ENCODE data around the gene MAGEB2.
"Not testable (repeated sequence)": the region's sequence is repeated elsewhere in the genome, so short reads cannot be mapped to it uniquely, and the experiment has no call there.

MAGEB2 gene, protein sequence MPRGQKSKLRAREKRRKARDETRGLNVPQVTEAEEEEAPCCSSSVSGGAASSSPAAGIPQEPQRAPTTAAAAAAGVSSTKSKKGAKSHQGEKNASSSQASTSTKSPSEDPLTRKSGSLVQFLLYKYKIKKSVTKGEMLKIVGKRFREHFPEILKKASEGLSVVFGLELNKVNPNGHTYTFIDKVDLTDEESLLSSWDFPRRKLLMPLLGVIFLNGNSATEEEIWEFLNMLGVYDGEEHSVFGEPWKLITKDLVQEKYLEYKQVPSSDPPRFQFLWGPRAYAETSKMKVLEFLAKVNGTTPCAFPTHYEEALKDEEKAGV

DNA sequence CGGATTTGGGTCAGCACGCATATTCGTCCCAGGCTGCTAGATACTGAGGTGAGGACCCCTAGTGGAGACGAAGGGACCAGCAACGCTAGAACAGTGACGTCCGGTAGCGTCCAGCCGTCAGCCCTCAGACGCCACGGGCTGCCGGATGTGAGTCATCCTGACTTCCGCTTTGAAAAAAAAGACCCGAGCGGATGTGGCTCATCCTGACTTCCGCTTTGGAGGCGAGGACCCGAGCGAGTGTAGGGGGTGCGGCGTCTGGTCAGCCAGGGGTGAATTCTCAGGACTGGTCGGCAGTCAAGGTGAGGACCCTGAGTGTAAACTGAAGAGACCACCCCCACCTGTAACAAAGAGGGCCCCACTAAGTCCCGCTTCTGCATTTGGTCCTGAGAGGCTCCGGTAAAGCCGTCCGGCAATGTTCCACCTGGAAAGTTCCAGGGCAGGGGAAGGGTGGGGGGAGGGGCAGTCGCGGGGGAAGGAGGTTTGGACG lies at the start of gene MAGEB2:
Gene MAGEB2 (plus strand): TSS at position 207 of the 487 bp plus-strand sequence. CDS start 3,018 bp downstream, outside the sequence.
- no peak for DNase-seq

DNA sequence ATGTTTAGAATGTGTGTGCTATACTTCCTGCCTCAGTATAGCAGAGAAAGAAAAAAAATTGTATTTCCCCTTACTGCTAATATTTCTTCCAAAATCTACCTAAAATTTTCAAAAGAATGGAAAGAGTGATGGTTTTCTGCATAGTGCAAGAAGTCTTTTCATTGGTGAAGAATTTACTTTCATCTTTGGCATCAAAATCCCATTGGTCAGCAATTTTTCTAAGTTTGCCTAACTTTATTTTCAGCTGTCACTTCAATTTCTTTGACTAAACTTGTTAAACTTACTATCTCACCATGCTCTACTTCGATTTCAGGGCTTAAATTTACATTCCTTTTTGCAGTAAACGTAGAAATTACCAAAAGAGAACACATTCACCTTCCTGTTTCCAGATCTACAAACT lies 44.5 kb upstream of the MAGEB2 start:
- DNase-seq: no peak

DNA sequence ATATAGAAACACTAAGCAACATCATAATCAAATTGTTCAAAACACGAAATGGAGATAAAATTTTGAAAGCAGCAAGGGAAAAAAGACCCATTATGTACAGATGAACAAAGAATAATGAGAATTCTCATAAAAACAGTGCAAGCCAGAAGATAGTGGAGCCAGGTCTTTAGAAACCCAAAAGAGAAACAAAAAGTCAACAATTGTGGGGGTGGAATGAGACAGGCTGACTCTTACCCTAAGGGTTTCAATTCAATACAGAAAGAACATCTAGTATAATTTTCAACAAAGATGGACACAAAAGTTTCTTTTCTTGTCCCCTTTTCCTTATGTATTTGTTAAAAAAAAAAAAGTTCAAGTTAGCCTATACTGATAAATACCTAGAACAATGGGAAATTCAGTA lies 34.0 kb upstream of the MAGEB2 start:
- no peak for DNase-seq

DNA sequence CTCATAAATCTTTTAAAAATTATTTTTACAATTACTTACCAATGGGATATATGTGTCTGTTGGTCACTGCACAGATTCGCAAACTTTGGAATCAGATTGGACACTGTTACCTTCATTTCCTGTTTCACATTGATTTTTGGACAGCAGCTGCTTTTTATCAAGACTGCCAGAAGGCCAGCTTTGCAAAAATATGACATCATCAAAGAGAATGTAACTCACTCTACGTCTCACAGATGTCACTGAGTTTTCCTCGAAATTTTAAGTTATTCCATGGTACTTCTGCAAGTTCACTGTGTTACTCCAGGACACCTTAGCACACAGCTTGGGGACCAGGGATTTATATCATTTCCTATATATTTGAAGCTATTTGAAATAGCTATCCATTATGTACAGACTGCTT lies 31.8 kb upstream of the MAGEB2 start:
- DNase-seq: no peak

DNA sequence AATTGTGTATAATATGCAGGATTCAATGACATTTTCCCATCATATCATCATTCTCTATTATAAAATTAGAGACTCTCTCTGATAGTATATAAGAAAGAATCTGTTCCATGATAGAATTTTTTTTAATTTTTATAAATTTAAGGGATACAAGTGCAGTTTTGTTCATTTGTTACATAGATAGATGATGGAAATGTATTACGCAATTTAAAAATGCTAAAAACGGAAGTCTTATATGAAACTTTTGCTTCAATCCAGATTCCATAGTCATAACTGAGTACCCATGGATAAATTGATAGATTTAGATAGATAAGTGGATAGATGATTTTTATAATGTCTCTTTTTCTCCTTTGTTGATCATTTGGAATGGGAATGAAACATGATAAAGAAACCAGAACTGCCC lies 24.9 kb upstream of the MAGEB2 start:
- DNase-seq: no peak

DNA sequence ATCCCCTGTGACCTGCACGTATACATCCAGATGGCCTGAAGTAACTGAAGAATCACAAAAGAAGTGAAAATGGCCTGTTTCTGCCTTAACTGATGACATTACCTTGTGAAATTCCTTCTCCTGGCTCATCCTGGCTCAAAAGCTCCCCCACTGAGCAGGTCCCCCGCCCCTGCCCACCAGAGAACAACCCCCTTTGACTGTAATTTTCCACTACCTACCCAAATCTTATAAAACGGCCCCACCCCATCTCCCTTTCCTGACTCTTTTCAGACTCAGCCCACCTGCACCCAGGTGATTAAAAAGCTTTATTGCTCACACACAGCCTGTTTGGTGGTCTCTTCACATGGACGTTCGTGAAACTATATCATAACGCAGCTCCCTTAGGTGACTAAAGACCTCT lies 21.5 kb upstream of the MAGEB2 start:
- DNase-seq: not testable (repeated sequence)

DNA sequence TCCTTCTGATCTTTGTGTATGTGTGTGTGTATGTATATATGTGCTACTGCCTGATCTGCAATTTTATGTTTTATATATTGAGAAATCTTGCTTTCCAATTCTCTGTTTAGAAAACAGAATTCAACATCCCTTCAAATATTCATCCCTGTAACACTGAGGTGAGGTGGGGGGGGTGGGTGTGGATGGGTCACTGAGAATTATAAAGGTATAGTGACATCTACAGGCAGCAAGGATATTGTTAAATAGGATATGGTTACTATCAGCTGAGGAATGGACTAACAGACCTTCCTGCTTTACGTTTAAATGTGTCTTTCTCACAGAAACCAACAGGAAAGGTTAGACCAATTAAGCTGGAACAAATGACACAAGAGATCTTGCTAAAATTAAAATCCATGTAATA lies 19.0 kb upstream of the MAGEB2 start:
- no peak for DNase-seq

DNA sequence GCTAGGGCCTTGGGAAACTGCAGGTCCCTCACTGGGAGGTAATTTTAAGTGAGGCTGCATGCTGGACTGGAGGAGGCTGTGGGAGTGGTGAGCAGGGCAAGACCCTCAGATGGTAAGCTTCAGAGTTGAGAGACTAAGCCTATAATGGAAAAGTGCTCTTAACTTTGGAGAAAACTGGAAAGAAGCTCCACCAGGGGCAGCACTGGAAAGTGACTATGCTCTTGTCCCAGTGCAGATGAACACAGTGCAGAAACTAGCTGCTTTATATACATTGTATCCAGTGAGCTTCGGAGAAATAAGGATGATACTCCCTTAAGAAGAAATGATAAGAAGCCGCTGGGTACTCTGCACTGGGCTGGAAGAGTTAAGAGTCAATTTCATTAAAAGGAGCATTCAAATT lies 3.2 kb upstream of the MAGEB2 start:
- no peak for DNase-seq

DNA sequence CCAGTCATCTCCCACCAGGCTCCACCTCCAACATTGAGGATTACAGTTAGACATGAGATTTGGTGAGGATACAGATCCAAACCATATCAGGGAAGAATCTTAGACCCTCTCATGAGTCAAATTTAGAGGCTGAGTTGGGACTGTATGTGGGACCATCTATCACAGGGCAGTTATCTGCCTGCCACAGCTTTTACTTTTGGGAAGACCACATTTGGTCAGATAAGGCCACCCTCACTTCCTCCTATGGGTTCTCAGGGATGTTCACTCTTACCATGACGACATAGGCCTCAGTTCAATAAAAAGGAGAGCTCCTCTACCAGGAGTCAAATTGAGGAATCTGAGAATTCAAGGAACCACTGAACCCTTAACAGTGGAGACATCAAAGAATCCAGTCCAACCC lies 2.1 kb downstream of the MAGEB2 start:
- no peak for DNase-seq

DNA sequence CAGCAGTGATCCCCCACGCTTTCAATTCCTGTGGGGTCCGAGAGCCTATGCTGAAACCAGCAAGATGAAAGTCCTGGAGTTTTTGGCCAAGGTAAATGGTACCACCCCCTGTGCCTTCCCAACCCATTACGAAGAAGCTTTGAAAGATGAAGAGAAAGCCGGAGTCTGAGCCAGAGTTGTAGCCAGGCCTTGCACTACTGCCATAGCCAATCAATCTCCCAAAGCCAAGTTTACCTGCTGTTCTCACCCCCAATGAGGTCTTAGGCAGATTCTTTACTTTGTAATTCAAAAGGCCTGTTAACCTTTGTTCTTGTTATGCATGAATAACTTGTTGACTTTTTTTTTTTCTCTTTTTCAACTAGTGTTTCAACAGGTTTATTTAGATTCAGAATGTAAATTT lies 4.0 kb downstream of the MAGEB2 start:
- no peak for DNase-seq

DNA sequence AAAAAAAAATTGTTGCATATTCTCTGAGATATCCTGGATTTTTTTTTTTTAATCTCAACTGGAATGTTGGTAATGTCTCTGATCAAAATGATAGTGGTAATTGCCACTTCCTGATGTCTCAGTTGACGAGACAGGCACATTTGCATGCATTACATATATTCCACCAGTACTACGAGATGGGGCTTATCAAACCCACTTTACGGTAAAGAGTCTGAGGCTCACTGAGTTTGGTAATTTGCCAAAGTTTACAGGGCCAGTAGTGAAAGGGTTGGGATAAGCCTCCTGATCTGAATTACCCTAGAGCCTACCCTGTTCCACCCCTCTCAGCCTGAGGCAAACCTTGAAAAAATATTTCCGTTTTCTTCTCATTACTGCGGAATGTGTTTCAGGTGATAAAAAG lies 5.3 kb downstream of the MAGEB2 start:
- DNase-seq: no peak

DNA sequence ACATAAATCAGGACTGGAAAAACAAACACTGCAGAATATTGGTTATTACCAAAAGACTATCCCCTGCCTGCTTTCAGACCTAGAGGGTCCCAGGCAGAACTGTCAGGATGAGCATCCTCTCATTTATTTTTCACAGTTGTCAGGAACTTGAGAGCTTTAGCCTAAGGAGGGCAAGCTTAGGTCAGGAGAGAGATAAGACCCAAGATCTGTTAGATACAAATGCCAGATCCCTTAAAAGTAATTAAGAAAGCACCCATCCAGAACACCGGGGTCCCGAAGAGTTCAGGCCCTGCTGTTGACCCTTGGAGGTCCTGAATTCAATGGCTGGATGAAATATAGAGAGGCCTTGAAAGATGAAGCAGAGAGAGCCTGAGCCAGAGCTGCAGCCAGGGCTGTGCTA lies 9.2 kb downstream of the MAGEB2 start:
- DNase-seq: no peak

DNA sequence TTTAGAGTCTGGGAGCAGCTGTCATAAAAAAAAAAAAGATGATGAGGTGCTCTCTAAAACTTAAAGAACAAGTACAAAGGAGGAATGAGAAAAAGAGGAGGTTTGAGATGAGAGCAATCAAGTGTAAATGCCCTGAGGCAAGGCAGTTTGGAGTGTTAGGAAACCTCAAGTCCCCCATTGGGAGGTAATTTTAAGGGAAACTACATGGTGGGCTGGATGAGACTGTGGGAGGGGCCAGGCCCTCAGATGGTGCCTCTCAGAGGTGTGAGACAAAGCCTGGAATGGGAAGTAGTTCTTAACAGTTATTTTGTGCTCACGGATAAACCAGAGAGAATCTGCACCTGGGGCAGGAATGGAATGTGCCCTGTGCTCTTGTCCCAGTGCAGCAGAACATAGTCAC lies 13.2 kb downstream of the MAGEB2 start:
- DNase-seq: no peak

DNA sequence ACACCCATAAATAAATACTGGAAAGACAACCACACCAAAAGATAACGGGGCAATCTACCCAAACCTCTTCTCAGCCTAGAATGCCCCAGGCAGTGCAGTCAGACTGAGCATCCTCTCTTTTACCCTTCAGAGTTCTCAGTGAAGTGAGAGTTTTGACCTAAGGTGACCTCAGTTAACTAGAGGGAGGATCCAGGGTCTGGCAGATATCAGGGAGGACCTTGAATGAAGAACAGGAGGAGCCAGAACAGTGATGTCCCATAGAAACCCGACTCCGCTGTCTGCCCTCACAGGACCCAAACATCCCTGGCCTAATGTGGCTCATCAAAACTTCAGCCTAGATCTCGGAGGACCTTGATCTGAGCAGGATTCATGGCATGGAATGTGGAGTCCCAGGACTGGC lies 15.0 kb downstream of the MAGEB2 start, which contains the start of gene MAGEB3:
Gene MAGEB3 (plus strand): TSS at position 263 of the 400 bp plus-strand sequence. CDS start 5,268 bp downstream, outside the sequence.
- no peak for DNase-seq

DNA sequence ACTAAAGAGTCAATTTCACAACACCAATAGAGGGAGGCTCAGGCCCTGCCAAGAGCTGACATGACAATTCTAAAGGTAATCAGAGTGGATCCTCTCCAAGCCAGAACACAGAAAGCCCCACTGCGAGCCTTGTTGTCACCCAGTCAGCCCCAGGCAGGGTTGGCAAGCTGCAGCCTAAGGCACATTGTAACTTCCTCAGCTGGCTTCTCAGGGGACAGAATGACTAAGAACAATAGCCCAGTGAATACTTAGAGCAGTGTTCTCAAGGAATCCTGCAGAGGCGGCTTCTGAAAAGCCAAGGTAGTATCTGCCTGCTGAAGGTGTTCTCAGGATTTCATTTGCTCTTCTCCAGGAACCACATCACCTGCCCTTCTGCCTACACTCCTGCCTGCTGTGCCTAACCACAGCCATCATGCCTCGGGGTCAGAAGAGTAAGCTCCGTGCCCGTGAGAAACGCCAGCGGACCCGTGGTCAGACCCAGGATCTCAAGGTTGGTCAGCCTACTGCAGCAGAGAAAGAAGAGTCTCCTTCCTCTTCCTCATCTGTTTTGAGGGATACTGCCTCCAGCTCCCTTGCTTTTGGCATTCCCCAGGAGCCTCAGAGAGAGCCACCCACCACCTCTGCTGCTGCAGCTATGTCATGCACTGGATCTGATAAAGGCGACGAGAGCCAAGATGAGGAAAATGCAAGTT lies 26.5 kb downstream of the MAGEB2 start, which contains the start of gene MAGEB4:
Gene MAGEB4 (plus strand): TSS at position 277 of the 692 bp plus-strand sequence. CDS start 136 bp downstream, at position 413.
- DNase-seq: no peak

DNA sequence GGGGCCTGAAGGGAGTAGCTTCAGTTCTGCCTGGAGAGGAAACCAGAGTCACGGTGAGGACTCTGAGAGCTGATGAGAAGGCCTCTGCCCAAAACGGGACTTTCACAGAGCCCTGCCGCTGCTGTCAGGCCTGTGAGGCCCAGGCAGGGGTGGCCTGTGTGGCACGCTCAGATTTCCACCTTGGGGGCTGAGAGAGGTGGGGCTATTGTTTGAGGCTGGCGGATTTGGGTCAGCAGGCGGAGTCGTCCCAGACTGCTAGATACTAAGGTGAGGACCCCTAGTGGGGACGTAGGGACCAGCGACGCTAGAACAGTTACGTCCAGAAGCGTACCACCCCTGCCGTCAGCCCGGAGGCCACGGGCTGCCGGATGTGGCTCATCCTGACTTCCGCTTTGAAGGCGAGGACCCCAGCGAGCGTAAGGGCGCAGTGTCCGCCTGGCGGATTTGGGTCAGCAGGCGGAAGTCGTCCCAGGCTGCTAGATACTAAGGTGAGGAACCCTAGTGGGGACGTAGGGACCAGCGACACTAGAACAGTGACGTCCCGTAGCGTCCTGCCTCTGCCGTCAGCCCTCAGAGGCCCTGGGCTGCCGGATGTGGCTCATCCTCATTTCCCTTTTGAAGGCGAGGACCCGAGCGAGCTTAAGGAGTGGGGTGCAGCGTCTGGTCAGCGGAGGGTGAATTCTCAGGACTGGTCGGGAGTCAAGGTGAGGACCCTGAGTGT lies 31.6 kb downstream of the MAGEB2 start, which contains the start of gene MAGEB1:
Gene MAGEB1 (plus strand): TSS at position 378 of the 721 bp plus-strand sequence. CDS start 3,348 bp downstream, outside the sequence.
- no peak for DNase-seq

DNA sequence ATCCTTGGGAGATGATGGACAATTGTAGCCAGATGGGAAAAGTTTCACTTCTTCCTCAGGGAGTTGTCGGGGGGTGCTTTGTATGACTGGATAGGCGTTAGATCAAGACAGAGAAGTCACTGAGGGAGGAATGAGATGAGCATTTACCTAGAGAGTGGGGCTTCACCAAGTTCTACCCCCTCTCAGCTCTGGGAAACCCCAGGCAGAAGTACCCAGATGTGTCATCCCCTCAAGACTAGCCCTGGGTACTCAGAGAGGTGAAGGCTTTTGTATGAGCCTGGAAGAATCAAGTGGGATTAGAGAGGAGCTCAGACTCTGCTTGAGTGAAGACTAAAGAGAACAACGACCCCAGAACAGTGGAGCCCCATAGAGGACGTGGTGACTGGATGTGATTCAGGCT lies 33.5 kb downstream of the MAGEB2 start:
- DNase-seq: no peak

DNA sequence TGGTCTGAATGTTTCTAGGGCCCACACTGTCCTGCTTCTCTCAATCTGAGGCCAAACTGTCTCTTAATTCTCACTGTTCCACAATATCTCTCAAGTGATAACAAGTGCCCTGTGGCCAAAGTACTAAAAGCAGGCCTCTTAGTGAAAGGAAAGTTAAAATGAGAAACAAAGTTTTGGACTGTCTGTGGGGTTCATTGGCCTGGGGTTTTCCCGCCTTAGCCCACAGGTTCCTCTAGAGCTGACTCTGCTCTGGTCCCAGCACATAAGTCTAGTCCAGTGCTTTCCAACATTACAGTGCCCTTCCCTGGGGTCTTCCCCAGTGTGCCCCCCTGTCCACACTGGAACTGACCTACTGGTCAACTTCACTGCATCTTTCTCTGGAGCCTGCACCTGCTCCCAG lies 37.9 kb downstream of the MAGEB2 start:
- DNase-seq: no peak

DNA sequence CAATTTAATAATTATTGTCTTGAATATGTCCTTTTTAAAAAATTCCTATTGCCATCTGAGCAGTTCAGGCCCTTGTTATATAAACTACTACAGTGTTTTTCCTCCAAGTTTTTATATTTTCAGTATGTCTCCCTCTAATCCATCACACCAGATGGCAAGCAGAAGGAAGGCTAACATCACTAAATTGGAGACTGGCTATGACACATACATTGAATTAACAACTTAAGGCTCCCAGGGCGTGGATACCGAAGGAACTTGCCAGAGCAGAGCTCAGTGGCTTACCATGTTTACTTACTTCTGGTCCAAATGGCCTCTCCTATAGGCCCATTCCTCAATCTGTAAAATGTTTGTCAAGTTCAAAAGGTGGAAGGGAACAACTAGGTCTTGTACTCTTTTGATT lies 44.6 kb downstream of the MAGEB2 start:
- DNase-seq: no peak

DNA sequence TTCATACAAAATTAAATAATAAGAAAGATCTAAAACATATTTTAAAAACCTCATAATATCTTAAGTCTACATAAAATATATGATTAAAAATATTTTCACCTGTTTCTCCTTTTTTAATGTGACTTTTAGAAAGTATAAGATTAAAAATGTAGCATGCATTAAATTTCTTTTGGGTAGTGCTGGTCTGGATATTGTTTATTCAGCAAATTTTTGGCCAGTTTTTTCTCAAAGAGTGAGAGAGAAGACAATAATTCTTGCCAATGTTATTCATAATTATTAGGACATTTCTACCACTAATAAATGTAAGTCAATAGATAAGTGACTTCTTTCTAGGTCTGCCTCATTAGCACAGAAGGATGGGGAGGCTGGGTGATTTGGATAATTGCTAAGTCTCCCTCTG lies 45.6 kb downstream of the MAGEB2 start:
- DNase-seq: no peak

DNA sequence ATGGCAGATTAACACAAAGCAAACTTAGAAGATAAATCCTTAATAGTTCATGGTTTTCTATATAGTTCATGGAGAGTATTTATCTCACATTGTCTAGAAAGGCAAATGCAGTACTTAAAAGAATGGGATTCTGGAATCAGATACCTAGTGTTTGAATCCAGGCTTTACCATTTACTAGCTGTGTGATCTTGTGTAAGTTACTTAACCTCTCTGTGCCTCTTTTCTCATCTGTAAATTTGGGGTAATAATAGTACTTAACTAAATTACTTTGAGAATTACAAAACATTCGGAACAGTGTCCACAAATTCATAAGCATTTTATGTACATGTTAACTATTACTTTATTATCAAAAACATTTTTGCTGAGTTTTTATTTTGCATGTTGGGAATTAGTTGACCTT lies 47.4 kb downstream of the MAGEB2 start:
- DNase-seq: no peak
